ENCODE data around the gene SLC4A1AP.

- TF ChIP-seq CTCF (IDR thresholded peaks at IDR 0.05; ENCODE audit: low read depth, low read length) = no peak
- no peak for TF ChIP-seq POLR2A (IDR thresholded peaks at IDR 0.05; ENCODE audit: extremely low read depth, insufficient read length)
- TF ChIP-seq MYC (IDR thresholded peaks at IDR 0.05; ENCODE audit: low read depth, low read length) = no peak
Observed at GRCh38 chr2:27687232-27687631, 23.5 kb downstream of the SLC4A1AP start.

Data from NB4 (cell line).